H9 (cell line): Measurements from ENCODE around the gene CDK14. TPM values are rescaled to one million over a fixed set of nuclear protein-coding genes. Genes with fewer than 3 reads are reported as not detected.

Source experiments
- DNase-seq: peaks from one replicate; pipeline ENCODE4 v3.0.0-alpha.2; 2017
- H2AFZ ChIP-seq: one replicate; pipeline ENCODE4 v1.6.1; 2013; ENCODE audit warnings: mild to moderate bottlenecking, low read length, control low read depth, moderate library complexity
- H2AK5ac ChIP-seq: 2 replicates; pipeline ENCODE4 v1.6.1; 2013; ENCODE audit warnings: low read length, control low read depth, mixed read lengths; ENCODE audit not compliant: insufficient read length
- H2BK120ac ChIP-seq: one replicate; pipeline ENCODE4 v1.6.1; 2013; ENCODE audit warnings: low read depth, mild to moderate bottlenecking, low read length, control low read depth, inconsistent platforms; ENCODE audit not compliant: poor library complexity, severe bottlenecking
- H2BK12ac ChIP-seq: 2 replicates; pipeline ENCODE4 v1.6.1; 2013; ENCODE audit warnings: low read length, control low read depth, mixed read lengths, low read depth; ENCODE audit not compliant: insufficient read length
- H2BK15ac ChIP-seq: 2 replicates; pipeline ENCODE4 v1.6.1; 2013; ENCODE audit warnings: low read depth, low read length, control low read depth
- H2BK20ac ChIP-seq: one replicate; pipeline ENCODE4 v1.6.1; 2013; ENCODE audit warnings: low read depth, mild to moderate bottlenecking, low read length, control low read depth, inconsistent platforms; ENCODE audit not compliant: poor library complexity, severe bottlenecking
- H2BK5ac ChIP-seq: 2 replicates; pipeline ENCODE4 v1.6.1; 2013; ENCODE audit warnings: low read length, control low read depth, mixed read lengths; ENCODE audit not compliant: insufficient read length
- H3K14ac ChIP-seq: 2 replicates; pipeline ENCODE4 v1.6.1; 2013; ENCODE audit warnings: low read length, control low read depth; ENCODE audit not compliant: insufficient read depth
- H3K18ac ChIP-seq: 2 replicates; pipeline ENCODE4 v1.6.1; 2013; ENCODE audit warnings: low read depth, mild to moderate bottlenecking, mixed read lengths, low read length, control low read depth; ENCODE audit not compliant: insufficient read length
- H3K23ac ChIP-seq: 2 replicates; pipeline ENCODE4 v1.6.1; 2013; ENCODE audit warnings: low read length, control low read depth, mixed read lengths, low read depth; ENCODE audit not compliant: insufficient read length
- H3K23me2 ChIP-seq: 2 replicates; pipeline ENCODE4 v1.6.1; 2013; ENCODE audit warnings: low read depth, mild to moderate bottlenecking, mixed read lengths, low read length, control low read depth; ENCODE audit not compliant: insufficient read length, poor library complexity, severe bottlenecking
- H3K27ac ChIP-seq: 2 replicates; pipeline ENCODE4 v1.5.1; 2013; ENCODE audit warnings: low read length, control low read depth, mixed read lengths, low read depth; ENCODE audit not compliant: insufficient read length
- H3K27me3 ChIP-seq: 2 replicates; pipeline ENCODE4 v1.6.1; 2013; ENCODE audit warnings: low read length, control low read depth, inconsistent platforms; ENCODE audit not compliant: insufficient read depth
- H3K4ac ChIP-seq: 2 replicates; pipeline ENCODE4 v1.6.1; 2013; ENCODE audit warnings: low read depth, mild to moderate bottlenecking, control low read depth, inconsistent platforms, low read length, moderate library complexity
- H3K4me1 ChIP-seq: 2 replicates; pipeline ENCODE4 v1.6.1; 2013; ENCODE audit warnings: low read length, control low read depth, inconsistent platforms; ENCODE audit not compliant: insufficient read depth
- H3K4me2 ChIP-seq: 2 replicates; pipeline ENCODE4 v1.6.1; 2013; ENCODE audit warnings: low read length, control low read depth, mixed read lengths; ENCODE audit not compliant: insufficient read length, insufficient read depth
- H3K56ac ChIP-seq: 2 replicates; pipeline ENCODE4 v1.6.1; 2013; ENCODE audit warnings: low read depth, mild to moderate bottlenecking, mixed read lengths, low read length, control low read depth; ENCODE audit not compliant: insufficient read length
- H3K79me1 ChIP-seq: 2 replicates; pipeline ENCODE4 v1.6.1; 2013; ENCODE audit warnings: low read depth, mild to moderate bottlenecking, moderate library complexity, low read length, control low read depth, inconsistent platforms; ENCODE audit not compliant: insufficient read depth, poor library complexity, severe bottlenecking
- H3K79me2 ChIP-seq: 2 replicates; pipeline ENCODE4 v1.6.1; 2013; ENCODE audit warnings: low read length, control low read depth, inconsistent platforms; ENCODE audit not compliant: insufficient read depth
- H3K9ac ChIP-seq: 2 replicates; pipeline ENCODE4 v1.6.1; 2013; ENCODE audit warnings: low read length, control low read depth, mixed read lengths; ENCODE audit not compliant: insufficient read length; ENCODE audit errors: extremely low read depth
- H3K9me3 ChIP-seq: one replicate; pipeline ENCODE4 v1.6.1; 2013; ENCODE audit warnings: low read depth, low read length, inconsistent platforms; ENCODE audit not compliant: control insufficient read depth
- H3T11ph ChIP-seq: one replicate; pipeline ENCODE4 v1.6.1; 2013; ENCODE audit warnings: mild to moderate bottlenecking, low read length, control low read depth, inconsistent platforms
- H4K20me1 ChIP-seq: one replicate; pipeline ENCODE4 v1.6.1; 2013; ENCODE audit not compliant: control insufficient read depth, insufficient read length, insufficient read depth
- H4K5ac ChIP-seq: 2 replicates; pipeline ENCODE4 v1.6.1; 2013; ENCODE audit warnings: low read depth, mild to moderate bottlenecking, mixed read lengths, low read length, control low read depth; ENCODE audit not compliant: insufficient read length
- H4K8ac ChIP-seq: replicated peaks from 2 replicates; pipeline ENCODE4 v1.6.1; 2013; ENCODE audit warnings: low read length, control low read depth, mixed read lengths, low read depth; ENCODE audit not compliant: insufficient read length
- H4K91ac ChIP-seq: 2 replicates; pipeline ENCODE4 v1.6.1; 2013; ENCODE audit warnings: low read depth, mild to moderate bottlenecking, moderate library complexity, mixed read lengths, low read length, control low read depth; ENCODE audit not compliant: insufficient read length
- H3K27ac Mint-ChIP-seq, 3 experiments: 2 replicates in 2 of 3; 3 replicates in 1 of 3; pipeline ENCODE4 v1.8.0; 2020 to 2021; ENCODE audit warnings: mixed read lengths in 3 of 3, mild to moderate bottlenecking in 1 of 3, moderate library complexity in 1 of 3
- H3K27me3 Mint-ChIP-seq: 2 replicates; pipeline ENCODE4 v1.8.0; 2021; ENCODE audit warnings: low read depth, mild to moderate bottlenecking, moderate library complexity, mixed read lengths
- H3K36me3 Mint-ChIP-seq, 3 experiments: 2 replicates in 2 of 3; 3 replicates in 1 of 3; pipeline ENCODE4 v1.8.0; 2020 to 2021; ENCODE audit warnings: low read depth in 3 of 3, mixed read lengths in 3 of 3; ENCODE audit not compliant: insufficient read depth in 1 of 3
- H3K4me1 Mint-ChIP-seq, 2 experiments: 2 replicates each; pipeline ENCODE4 v1.8.0; 2020; ENCODE audit warnings: mixed read lengths in 2 of 2
- H3K4me3 Mint-ChIP-seq, 2 experiments: 2 replicates in 1 of 2; 3 replicates in 1 of 2; pipeline ENCODE4 v1.8.0; 2020 to 2021; ENCODE audit warnings: mild to moderate bottlenecking in 2 of 2, mixed read lengths in 2 of 2, moderate library complexity in 1 of 2
- H3K9me3 Mint-ChIP-seq, 2 experiments: 2 replicates in 1 of 2; 3 replicates in 1 of 2; pipeline ENCODE4 v1.8.0; 2020; ENCODE audit warnings: mild to moderate bottlenecking in 2 of 2, mixed read lengths in 2 of 2, moderate library complexity in 1 of 2
- WGBS: extraction: QIAGEN DNeasy Blood & Tissue Kit; methylation state at CpG from one replicate; pipeline ENCODE4 v1.1.7; 2013; ENCODE audit warnings: missing lambda C conversion rate, low lambda C conversion rate, mixed read lengths; ENCODE audit not compliant: insufficient read length; ENCODE audit errors: extremely low coverage; 5-methylcytosine and 5-hydroxymethylcytosine counted together
- total RNA-seq: library from RNA; stranded (reverse); gene quantifications from 2 replicates; pipeline ENCODE4 v1.2.1, GENCODE V29; 2021
- TF ChIP-seq, protein P1 (sequence below): fragments of 200-600 bp; sonication (generic); conservative IDR thresholded peaks from 3 replicates; pipeline ENCODE4 v1.8.0; 2021; ENCODE audit warnings: antibody characterized with exemption, mild to moderate bottlenecking

The CDK14 gene
- total RNA-seq, 1 experiment from 2014 or later, result 23.9 TPM

DNA sequence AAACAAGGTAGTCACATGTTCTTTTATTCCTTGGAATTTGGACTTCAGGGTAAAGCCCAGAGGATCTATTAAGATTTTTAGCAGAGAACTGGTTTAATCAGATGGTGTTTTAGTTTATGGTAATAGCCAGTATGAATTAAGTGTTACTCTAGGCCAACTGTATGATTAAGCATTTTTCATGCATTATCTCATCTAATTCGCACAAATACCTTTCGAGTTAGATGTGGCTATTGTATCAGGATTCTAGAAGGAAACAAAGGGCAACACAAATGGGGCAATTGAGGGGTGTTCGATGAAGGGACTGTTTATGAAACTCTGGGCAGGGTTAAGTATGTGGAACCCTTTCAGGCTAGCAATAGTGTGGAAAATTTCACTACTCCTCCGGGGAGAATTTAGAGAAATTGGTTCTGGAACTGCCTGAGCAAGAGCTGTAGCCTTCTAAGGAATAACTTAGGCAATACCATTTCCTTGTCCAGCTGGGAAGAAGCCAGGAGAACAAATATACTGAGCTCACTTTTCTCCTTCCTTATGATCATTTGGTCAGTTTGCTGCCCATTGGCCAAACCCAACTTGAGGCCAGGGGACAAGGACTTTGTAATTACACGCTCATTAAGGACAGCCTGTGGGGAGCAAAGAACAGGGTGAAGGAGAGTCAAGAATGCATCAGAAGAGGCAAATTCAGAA is 349.1 kb downstream of the CDK14 start:
- no peaks in the 10 kb centered on the region for H3K79me2 ChIP-seq
- H4K20me1 ChIP-seq, result no peaks in the 10 kb centered on the region
- DNase-seq, result no peak
- no peak overlapping the region for H4K5ac ChIP-seq
- no peak overlapping the region for H2BK5ac ChIP-seq
- no peaks in the 10 kb centered on the region for H3K4me1 ChIP-seq
- H3K23me2 ChIP-seq, result no peaks in the 10 kb centered on the region
- no peaks in the 10 kb centered on the region for H3K27me3 ChIP-seq
- H4K91ac ChIP-seq, result no peak overlapping the region
- H3K27ac ChIP-seq, result no peak overlapping the region
- no peak overlapping the region for H2BK12ac ChIP-seq
- H3K9ac ChIP-seq, result no peak overlapping the region
- H3K79me1 ChIP-seq, result no peaks in the 10 kb centered on the region
- no peak overlapping the region for H3K4ac ChIP-seq
- Mint-ChIP-seq H3K27me3 (no peaks in the 10 kb centered on the region), H3K27ac (peak overlapping the region in 1 of 3 experiments; percentile 12; a peak in 1 of 7 replicates), H3K4me3 (no peak overlapping the region), H3K4me1 (peaks cover 11 to 13% of the 10 kb centered on the region in 2 experiments), H3K36me3 (no peaks in the 10 kb centered on the region; a peak in 1 of 7 replicates), H3K9me3 (no peaks in the 10 kb centered on the region)
- H3K23ac ChIP-seq, result no peak overlapping the region
- no peak overlapping the region for H3K56ac ChIP-seq
- no peak overlapping the region for H4K8ac ChIP-seq
- H2AK5ac ChIP-seq, result no peak overlapping the region
- TF ChIP-seq, protein P1, sequence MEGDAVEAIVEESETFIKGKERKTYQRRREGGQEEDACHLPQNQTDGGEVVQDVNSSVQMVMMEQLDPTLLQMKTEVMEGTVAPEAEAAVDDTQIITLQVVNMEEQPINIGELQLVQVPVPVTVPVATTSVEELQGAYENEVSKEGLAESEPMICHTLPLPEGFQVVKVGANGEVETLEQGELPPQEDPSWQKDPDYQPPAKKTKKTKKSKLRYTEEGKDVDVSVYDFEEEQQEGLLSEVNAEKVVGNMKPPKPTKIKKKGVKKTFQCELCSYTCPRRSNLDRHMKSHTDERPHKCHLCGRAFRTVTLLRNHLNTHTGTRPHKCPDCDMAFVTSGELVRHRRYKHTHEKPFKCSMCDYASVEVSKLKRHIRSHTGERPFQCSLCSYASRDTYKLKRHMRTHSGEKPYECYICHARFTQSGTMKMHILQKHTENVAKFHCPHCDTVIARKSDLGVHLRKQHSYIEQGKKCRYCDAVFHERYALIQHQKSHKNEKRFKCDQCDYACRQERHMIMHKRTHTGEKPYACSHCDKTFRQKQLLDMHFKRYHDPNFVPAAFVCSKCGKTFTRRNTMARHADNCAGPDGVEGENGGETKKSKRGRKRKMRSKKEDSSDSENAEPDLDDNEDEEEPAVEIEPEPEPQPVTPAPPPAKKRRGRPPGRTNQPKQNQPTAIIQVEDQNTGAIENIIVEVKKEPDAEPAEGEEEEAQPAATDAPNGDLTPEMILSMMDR, result no peak
- H2AFZ ChIP-seq, result no peak overlapping the region
- no CpG with 5 or more reads among the region's 5 CpGs for WGBS
- H3K9me3 ChIP-seq, result no peaks in the 10 kb centered on the region
- H3T11ph ChIP-seq, result no peak overlapping the region
- H2BK15ac ChIP-seq, result no peak overlapping the region
- H2BK120ac ChIP-seq, result no peak overlapping the region
- no peak overlapping the region for H3K18ac ChIP-seq
- no peak overlapping the region for H3K14ac ChIP-seq
- H3K4me2 ChIP-seq, result no peak overlapping the region
- no peak overlapping the region for H2BK20ac ChIP-seq
